Activated gamma-delta T cell treated with anti-CD3 and anti-CD28 coated beads, Interleukin-2, amount 50 U/mL, for 16 hours (primary cell): ENCODE results near the gene FBLN2.

Experiments
- DNase-seq: peaks from one replicate; pipeline ENCODE4 v3.0.0-alpha.2; 2020; ENCODE audit warnings: low read depth

The FBLN2 gene

GRCh38 chr3:13605555-13605954 is 56.6 kb downstream of the FBLN2 start:
- DNase-seq = no peak

GRCh38 chr3:13607821-13608597 is 59.1 kb downstream of the FBLN2 start:
- no peak for DNase-seq

DNA sequence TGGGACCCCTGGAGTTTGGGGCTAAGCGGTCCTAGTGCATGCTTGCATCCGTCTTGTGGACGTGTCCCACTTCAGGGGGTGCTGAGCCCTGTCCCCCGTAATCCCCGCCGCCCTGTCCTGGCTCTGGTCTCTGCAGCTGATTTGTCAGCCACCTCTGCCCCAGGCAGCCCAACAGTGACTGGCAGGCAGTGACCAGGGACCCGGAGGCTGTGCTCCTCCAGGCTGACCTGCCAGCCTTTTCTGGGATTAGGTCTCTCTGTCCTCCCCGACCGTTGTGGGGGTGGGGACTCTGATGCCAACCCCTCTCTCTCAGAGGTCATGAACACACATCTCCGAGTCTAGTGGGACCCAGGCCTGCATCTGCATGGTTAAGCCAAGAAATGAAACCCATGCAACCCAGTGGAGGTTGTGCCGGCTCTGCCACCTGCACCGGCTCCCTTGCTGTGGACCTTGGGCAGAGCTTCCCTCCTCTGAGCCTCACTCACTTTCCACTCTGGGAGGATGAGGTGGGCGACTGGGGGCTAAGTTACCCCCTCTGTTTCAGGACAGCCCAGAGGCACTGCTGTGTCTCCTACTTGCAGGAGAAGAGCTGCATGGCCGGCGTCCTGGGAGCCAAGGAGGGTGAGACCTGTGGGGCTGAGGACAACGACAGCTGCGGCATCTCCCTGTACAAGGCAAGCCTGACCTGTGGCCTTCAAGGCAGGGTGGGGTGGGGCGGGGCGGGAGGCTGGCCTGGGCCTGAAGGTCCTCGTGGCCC is 60.2 kb downstream of the FBLN2 start:
- no peak for DNase-seq

DNA sequence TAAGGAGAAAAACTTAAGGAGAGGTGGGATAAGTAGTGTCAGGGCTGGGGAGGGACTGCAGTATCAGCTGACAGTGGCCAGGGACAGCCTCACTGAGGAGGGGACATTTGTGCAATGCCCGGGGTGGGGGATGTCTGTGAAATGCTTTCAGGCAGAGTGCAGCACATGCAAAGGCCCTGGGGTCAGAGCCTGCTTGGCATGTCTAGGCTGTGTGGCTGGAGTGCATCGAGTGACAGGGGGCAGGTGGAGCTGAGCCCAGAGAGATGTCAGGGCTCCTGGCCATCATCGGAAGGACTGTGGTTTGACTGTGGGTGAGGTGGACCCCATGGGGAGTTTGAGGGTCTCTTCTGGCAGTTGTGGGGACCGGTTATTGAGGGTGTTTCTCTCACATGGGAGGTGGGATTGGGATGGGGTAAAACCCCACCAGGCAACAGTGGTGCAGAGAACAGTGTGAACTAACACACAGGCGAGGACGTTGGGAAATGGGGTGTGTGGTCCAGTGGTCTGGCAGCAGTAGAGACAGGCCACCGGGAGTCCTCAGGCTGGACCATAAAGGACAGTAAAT is 61.2 kb downstream of the FBLN2 start:
- DNase-seq = no peak

DNA sequence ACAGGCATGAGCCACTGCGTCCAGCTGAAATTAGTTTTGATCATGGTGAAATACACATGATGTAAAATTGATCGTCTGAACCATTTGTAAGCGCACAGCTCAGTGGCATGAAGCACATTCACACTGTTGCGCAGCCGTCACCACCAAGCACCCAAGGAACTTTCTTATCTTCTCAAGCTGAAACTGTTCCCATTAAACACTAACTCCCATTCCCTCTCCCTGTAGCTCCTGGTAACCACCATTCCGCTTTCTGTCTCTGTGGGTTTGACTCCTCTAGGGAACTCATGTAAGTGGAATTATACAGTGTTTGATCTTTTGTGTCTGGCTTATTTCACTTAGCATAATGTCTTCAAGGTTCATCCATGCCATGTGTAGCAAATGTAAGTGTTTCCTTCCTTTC is 62.3 kb downstream of the FBLN2 start:
- DNase-seq = no peak

DNA sequence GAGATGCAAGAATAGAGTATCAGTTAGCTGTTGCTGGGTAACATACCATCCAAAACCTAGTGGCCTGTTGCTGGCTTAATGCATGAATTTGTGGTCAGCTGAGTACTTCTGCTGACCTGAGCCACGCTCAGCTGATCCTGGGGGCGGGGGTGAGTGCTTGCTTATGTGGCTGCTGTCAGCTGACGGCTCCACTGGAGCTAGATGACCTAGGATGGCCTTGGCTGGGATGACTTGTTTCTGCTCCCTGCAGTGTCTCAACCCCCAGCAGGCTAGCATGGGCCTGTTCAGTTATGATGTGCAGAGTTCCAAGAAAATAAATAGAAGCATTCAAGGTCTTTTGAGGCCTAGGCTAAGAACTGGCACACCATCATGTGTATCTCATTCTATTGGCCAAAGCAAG is 63.9 kb downstream of the FBLN2 start:
- no peak for DNase-seq

DNA sequence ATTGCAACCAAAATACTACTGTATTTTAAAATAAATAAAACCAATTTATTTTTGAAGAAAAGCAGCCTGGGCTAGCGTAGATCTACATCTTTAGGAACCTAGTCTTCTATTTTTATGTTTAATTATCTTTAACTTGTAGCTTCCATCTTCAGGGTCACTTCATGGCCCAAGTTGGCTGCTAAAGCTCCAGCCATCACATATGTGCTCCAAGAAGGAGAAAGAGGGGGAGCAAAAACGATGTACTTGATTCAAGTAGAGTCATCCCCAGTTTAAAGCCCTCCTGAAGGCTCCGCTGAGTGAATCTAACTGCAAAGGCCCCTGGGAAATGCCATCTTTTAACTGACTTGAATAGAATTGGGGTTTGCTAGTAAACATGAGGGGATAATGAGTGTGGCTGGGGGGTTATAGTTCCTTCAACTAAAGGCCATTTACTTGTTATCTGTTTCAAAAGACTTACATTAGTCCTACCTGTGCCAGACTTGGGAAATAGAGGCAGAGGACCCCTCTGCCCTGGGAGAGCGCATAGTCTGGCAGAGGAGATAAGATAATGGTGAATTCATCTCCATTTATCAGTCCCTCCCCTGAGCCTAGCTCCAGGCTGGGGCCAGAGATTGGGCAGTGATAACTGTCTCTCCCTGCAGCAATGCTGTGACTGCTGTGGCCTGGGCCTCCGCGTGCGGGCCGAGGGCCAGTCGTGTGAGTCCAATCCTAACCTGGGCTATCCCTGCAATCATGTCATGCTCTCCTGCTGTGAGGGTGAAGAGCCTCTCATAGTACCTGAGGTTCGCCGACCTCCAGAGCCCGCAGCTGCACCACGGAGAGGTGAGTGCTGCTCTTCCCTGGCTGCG is 64.6 kb downstream of the FBLN2 start:
- no peak for DNase-seq

GRCh38 chr3:13614607-13615006 is 65.7 kb downstream of the FBLN2 start:
- no peak for DNase-seq

GRCh38 chr3:13615019-13615528 is 66.1 kb downstream of the FBLN2 start:
- DNase-seq = no peak

DNA sequence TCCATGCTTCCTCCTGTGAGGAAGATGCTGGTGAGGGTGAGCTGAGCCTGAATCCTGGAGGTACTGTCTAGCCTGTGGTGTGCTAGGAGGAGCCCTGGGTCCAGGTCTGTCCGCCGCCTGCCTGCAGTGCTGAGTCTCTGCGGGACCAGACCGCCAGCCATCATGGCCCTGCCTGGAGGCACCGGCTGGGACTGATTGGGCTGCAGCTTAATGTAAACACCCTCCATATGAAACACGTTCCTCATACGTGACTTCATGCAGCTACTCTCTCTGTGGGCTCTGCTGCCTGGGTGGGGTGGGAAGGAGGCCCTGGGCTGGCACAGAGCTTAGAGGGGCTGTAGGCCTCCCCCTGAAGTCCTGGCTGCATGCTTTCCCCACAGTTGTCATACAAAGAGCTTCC is 67.4 kb downstream of the FBLN2 start:
- DNase-seq = no peak

DNA sequence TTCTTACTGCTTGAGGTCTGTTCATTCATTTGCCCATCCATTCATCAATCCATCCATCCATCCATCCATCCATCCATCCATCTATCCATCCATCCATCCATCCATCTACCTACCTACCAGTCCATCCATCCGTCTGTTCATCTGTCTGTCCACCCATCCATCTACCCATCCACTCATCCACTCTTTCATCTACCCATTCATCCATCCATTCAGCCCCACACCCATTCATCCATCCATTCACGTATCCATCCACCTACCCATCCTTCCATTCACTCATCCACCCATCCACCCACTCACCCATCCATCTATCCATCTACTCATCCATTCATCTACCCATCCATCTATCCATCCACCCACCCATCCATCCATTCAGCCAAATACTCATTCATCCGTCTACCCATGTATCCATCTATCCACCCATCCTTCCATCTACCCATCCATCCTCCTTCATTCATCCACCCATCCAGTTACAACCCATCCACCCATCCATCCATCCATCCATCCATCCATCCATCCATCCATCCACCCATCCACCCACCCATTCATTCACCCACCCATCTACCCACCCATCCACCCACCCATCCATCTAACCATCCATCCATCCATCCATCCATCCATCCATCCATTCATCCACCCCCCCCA is 68.3 kb downstream of the FBLN2 start:
- no peak for DNase-seq

GRCh38 chr3:13617981-13618380 is 69.1 kb downstream of the FBLN2 start:
- no peak for DNase-seq

GRCh38 chr3:13618836-13619235 is 69.9 kb downstream of the FBLN2 start:
- DNase-seq = no peak

GRCh38 chr3:13619661-13620230 is 70.8 kb downstream of the FBLN2 start:
- DNase-seq = no peak

DNA sequence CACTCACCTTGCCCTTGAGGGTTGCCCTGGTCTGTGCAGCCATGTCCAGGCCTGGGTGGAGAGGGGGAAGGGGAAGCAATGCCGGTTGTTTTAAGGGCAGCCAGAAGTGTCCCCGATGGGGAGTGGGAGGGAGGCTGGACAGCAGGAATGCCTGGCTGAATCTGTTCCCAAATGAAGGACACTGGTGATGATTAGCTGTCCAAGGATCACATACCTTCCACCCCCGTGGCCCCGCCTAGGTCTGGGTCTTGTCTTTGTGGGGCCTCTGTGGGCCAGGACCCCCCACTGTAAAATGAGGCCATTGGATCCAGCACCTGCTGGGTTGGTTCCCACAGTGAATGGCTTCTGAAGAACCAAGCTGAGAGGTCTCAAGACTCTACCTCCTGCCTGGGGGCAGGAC is 71.4 kb downstream of the FBLN2 start:
- DNase-seq = no peak

GRCh38 chr3:13620776-13621365 is 71.9 kb downstream of the FBLN2 start:
- no peak for DNase-seq

DNA sequence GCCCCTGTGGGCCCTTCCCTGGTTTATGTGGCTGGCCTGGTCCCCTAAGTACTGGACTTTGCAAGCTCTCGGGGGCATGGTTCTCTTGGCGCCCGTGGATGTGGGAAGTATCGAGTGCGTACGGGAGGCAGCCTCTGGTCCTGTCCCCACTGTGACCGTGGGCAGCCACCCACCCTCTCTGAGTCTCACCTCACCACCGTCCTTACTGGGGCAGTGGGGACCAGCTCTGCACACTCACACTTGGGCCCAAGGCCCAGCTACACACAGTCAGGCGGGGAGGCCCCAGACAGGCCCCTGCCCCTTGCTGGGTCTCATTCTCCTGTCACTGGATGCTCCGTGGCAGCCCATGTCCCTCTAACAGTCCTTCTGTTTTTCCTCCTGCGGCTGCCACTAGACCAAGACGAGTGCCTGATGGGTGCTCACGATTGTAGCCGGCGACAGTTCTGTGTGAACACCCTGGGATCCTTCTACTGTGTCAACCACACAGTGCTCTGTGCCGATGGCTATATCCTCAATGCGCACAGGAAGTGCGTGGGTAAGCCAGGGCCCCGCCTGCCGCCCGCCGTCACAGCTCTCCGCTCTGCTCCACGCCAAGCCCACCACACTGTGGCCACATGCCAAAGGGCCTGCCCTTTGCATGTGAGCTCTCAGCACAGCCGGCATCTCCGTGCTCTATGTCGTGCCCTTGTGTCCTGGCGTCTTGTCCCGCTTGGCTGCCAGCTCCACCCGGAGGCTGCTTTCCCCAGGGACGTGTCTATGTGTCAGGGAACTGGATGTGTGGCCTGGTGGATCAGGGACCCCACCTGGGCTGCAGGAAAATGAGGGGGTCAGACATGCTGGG is 72.7 kb downstream of the FBLN2 start:
- no peak for DNase-seq

DNA sequence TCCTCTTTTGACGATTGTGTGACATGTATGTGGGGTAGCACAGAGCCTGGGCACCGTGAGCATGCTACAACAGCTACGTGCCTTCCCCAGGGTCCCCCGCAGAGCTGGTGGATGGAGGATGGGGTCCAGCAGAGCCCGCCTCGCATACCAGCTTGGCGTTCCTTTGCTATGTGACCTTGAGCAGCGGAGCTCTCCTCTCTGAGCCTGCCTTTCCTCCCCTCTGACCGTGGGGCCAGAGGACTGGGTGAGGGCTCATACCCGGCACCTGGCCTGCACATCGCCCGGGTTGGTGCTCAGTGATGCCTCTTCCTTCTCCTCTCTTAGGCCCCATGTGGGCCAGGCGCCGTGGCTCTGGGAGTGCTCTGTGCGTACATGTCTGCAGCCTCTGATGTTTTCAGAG is 73.4 kb downstream of the FBLN2 start:
- no peak for DNase-seq

GRCh38 chr3:13623101-13623654 is 74.3 kb downstream of the FBLN2 start:
- no peak for DNase-seq

DNA sequence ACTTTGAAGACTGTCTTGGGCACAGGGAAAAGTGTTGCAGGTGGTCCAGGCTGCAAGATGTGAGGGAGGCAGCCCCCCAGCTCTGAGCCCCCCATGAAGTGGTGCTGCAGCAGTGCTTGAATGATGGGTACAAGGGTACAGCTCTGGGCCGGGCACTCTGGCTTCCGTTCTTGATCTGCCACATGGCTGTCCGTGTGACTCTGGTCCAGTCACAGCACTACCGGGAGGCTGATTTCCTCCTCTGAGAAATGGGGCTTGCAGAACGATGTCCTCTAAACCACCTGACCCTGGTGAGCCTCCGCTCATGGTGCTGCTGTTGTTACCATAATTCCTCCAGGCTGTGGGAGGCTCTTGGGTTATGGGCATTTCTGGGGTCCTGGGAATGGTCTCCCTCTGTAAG is 75.1 kb downstream of the FBLN2 start:
- no peak for DNase-seq
